ENCODE measurements around the gene FHL3.
A peak's percentile ranks its signal among the peaks of the same experiment; 100 is the strongest.
"Not testable (repeated sequence)": the region's sequence is repeated elsewhere in the genome, so short reads cannot be mapped to it uniquely, and the experiment has no call there.

Gene FHL3

DNA sequence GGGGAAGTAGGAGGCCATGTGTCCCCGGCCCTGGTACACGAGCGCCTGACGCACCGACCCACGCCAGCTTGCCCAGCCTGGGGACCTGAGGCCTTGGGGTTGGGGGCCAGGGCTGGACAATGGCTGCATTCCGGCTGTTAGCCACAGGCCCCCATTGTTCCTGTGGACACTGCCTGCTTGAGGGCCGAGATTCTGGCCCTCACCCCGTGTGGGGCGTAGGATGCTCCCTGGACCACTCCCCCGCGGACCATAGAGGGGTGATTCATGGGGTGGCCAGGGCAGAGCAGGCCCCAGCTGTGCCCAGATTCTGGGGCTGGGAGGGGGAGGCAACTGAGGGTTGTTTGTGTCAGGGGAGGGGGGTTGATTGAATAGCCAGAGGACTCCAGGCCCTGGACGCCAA, 29.6 kb upstream of the FHL3 start:
- DNase-seq = no peak

DNA sequence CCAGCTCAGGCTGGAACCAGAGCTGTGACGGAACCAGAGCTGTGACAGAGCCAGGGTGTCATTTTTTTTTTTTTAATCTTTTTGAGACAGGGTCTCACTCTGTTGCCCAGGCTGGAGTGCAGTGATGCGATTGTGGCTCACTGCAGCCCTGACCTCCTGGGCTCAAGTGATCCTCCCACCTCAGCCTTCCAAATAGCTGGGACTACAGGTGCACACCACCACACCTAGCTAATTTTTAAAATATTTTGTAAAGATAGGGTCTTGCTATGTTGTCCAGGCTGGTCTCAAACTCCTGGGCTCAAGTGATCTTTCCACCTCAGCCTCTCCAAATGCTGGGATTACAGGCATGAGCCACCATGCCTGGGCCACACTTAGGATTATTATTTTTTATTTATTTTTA, 27.7 kb upstream of the FHL3 start:
- not testable (repeated sequence) for DNase-seq

- DNase-seq = no peak
Observed at GRCh38 chr1:38031513-38031866, 26.2 kb upstream of the FHL3 start.

- no peak for DNase-seq
Observed at GRCh38 chr1:38030596-38031512, 25.5 kb upstream of the FHL3 start.

- no peak for DNase-seq
Observed at GRCh38 chr1:38029685-38030511, 24.6 kb upstream of the FHL3 start.

DNA sequence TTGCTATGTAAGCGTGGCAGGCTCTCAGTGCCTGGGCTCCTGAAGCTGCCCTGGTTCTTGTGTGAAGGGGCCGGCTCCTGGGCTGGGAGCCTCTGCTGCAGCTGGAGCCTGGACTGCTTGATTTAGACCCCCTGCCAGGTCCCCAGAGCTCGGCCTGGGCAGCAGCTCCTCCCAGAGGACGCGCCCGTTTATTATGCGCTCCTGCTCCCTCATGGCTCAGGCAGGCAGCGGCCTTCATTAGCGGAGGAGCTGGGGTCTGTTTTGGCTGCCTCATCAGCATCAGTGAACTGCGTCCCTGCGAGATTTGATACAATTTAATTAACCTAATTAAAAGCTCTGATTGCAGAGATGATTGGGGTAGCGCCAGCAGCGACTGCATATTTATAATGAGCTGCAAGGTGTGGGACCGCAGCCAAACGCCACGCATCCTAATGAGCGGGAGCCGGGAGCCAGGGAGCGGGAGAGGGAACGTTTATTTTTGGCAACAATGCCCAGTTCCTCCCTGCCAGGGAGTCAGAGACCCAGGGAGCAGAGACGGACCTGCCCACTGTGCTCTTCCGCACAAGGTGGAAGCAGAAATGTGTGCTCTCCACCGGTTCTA, 23.9 kb upstream of the FHL3 start:
- DNase-seq = peak; percentile 50

GRCh38 chr1:38028671-38029070, 23.4 kb upstream of the FHL3 start:
- DNase-seq = no peak

GRCh38 chr1:38028105-38028591, 22.8 kb upstream of the FHL3 start:
- DNase-seq = no peak

- DNase-seq = no peak
Observed at GRCh38 chr1:38027201-38028104, 22.1 kb upstream of the FHL3 start.

GRCh38 chr1:38026592-38027200, 21.4 kb upstream of the FHL3 start:
- DNase-seq = peak; percentile 24

GRCh38 chr1:38025664-38026063, 20.4 kb upstream of the FHL3 start:
- no peak for DNase-seq

DNA sequence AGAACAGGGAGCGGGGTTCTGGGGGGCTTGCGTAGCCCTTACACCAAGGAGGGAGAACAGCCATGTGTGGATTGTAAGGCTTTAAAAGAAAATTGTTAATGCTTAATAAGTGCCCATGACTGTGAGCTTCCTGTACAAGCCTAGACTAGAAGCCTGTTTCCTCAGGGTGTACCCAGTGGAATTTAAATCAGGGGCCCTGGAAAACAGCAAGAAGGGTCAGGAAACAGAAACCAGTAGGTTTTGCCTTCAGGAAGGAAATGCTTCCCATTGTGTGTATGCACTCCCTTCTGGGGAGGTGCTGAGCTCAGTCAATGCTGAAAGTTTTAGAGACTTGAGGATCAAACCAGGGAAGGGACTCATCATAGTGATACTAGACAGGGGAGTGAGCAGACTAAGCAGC, 19.9 kb upstream of the FHL3 start:
- DNase-seq = no peak

- no peak for DNase-seq
Observed at GRCh38 chr1:38022810-38023209, 17.5 kb upstream of the FHL3 start.

- DNase-seq = no peak
Observed at GRCh38 chr1:38021969-38022368, 16.7 kb upstream of the FHL3 start.

- DNase-seq = no peak
Observed at GRCh38 chr1:38020396-38020795, 15.1 kb upstream of the FHL3 start.

DNA sequence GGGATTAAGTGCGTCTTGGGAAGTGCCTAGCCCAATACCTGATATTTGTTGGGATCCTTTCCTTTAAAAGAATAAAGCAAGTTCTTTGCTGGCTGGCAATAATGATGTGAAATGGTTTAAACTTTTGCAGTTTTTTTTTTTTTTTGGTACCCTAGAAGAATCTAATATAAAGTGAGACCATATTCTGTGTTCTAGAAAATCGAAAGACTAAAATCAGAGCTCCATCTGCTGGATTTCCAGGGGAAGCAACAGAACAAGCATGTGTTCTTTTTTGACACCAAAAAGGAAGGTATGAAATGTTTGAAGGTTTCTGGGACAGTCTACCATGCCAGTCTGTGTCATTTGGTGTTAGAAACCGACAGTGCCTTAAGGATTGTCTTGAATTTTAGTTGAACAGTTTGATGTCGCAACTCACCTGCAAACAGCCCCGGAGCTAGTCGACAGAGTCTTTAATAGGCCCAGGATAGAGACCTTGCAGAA, 13.6 kb upstream of the FHL3 start:
- DNase-seq = peak; percentile 7

DNA sequence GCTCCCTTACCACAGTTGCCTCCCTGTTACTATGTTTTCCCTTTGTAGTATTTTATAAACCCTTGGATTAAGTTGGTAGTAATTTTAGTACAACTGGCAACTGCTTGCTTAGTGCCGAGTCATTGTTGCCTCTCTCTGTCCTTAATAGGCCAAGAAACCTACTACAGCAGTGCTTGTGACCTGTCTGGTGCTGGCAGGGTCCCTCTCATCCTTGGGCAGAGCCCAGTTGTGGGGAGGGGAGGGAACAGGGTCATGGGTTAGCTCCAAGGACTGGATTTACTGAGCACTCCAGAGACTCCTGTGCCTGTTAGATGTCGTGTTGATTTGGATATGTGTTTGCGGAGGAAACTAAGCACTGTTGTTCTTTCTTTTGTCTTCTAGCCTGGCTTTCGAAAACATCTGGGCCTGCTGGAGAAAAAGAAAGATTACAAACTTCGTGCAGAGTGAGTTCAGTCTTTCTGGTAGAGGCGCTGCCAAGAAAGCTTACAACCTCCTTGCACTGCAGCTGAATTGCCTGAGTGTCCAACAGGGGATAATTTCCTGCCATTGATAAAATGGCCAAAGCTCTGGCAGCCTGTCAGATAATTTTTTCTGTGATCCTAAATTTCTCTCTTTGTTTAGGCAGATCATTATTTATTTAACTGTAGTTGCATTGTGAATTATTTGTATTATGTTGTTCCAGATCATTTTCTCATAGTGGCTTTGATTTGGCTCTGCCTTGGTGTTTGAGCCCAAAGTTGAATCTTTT, 10.8 kb upstream of the FHL3 start:
- no peak for DNase-seq

DNA sequence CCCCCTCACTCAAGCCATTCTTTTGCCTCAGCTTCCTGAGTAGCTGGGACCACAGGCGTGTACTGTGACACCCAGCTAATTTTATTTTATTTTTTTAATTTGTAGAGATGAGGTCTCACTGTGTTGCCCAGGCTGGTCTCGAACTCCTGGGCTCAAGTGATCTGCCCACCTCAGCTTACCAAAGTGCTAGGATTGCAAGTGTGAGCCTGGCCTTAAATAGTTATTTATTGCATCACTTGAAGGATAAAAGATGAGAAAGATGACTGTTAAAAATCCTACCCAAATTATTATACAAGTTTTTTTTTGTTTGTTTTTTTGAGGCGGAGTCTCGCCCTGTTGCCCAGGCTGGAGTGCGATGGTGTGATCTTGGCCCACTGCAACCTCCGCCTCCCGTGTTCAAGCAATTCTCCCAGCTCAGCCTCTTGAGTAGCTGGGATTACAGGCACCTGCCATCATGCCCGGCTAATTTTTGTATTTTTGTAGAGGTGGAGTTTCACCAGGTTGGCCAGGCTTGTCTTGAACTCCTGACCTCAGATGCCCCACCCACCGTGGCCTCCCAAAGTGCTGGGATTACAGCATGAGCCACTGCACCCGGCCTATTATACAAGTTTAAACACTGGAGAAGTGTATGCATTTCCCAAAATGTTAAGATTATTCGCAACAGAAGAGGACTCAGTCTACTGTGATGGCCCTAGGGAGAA, 9.6 kb upstream of the FHL3 start:
- no peak for DNase-seq

DNA sequence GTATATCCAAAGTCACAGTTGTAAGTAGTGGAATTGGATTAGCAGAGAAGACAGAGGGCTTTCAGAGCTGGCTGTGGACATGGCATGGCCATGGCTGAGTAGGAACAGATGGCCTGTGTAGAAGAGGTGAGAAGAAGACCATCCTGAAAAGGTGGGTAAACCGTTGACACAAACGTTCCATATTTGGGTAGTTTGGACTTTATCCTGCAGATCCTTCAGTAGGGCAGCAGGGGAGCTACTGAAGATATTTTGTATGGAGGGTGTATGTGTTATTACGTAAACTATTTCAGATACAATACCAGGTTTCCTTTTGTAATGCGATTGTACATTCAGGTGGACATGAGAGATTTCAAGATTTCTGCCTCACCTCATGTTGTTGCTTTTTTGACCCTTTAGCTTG, 8.9 kb upstream of the FHL3 start:
- DNase-seq = no peak

GRCh38 chr1:38013227-38013622, 7.9 kb upstream of the FHL3 start:
- DNase-seq = no peak

All from NCI-H774 (cell line).